Measurements from ENCODE around the gene UAP1L1. TPM values are rescaled to one million over a fixed set of nuclear protein-coding genes. Genes with fewer than 3 reads are reported as not detected.
"Not testable (repeated sequence)": the region's sequence is repeated elsewhere in the genome, so short reads cannot be mapped to it uniquely, and the experiment has no call there.

UAP1L1 gene
- total RNA-seq, 1 experiment from 2014 or later: 17.6 TPM

- no peak for DNase-seq (ENCODE audit: low read depth)
Measured at GRCh38 chr9:137114220-137114612, 36.9 kb downstream of the UAP1L1 start.

DNA sequence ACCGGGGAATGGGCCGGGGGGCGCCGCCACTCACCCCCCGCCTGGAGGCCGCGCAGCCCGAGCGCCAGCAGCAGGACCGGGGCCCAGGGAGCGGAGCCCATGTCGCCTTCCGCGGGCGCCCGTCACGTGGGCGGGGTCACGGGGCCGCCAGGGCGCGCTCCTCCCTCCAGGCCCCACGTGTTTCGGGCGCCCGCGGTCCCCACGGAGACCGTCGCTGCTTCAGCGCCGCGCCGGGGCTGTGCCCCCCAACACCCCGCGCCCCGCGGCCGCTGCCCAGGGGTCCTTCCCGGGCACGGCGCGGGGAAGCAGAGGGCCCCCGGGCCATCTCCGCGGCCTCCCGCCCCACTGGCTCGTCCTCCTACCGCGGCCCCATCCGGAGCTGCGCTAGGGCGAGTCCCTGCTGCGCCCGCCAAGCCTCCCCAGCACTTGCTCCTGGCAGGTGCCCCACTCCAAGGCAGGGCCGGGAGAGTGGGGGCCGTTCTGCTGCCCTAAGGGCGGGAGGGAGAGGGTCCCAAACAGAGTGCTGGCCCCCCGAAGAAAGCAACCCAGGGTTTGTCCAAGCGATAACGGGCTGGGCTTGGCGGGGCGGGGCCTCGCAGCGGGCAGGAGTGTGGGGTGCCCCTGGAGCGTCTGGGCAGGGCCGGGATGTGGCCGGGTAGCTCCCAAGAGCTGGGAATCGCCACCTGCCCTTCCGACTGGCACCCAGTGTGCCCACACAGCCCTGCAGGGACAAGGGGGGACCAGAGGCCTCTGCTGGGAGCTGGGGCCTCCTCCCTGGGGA, 37.5 kb downstream of the UAP1L1 start, which contains the start of gene DPP7:
DPP7 (minus strand) TSS at position 121 of the 781 bp plus-strand sequence; CDS start at position 101, 20 bp downstream.
- DNase-seq (ENCODE audit: low read depth): peak; percentile 36

DNA sequence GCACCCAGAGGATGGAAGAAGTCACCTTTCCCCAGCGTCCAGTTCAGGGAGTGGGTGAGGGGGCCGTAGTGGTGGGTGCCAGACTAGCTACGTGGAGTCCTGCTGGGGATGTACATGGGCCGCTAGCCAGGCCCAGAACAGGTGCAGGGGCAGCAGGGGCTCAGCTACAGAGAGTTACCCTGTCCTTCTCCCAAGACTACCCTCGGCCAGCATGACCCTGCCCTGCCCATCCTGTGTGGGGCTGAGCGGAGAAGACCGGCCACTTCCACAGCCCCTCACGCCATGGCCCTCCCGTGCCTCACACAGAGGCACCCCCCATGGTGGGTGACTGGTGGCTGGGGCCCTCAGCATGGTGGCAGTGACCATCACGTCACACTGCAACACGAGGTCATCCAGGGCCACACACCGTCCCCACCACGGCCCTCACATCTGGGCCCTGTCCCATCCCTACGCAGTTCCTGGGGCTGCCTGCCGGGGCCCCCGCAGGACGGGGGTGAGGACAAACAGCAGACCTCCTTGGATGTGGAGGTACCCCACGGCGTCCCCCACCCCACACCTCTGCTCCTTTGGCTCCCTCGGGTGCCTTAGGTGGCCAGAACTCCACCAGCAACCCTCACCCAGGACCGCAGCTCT, 38.2 kb downstream of the UAP1L1 start:
- DNase-seq (ENCODE audit: low read depth): no peak

GRCh38 chr9:137116027-137116507, 38.8 kb downstream of the UAP1L1 start:
- DNase-seq (ENCODE audit: low read depth): no peak

DNA sequence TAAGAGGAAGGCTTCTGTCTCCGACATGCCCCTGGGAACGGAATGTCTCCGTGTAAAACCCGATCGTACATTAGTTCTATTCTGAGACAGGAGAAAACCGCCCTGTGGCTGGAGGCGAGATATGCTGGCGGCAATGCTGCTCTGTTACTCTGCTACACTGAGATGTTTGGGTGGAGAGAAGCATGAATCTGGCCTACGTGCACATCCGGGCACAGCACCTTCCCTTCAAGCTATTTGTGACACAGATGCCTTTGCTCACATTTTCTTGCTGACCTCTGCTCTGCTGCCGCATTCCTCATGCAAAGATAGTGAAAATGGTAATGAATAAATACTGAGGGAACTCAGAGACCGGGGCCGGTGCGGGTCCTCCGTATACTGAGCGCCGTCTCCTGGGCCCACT, 39.4 kb downstream of the UAP1L1 start:
- DNase-seq (ENCODE audit: low read depth): no peak

DNA sequence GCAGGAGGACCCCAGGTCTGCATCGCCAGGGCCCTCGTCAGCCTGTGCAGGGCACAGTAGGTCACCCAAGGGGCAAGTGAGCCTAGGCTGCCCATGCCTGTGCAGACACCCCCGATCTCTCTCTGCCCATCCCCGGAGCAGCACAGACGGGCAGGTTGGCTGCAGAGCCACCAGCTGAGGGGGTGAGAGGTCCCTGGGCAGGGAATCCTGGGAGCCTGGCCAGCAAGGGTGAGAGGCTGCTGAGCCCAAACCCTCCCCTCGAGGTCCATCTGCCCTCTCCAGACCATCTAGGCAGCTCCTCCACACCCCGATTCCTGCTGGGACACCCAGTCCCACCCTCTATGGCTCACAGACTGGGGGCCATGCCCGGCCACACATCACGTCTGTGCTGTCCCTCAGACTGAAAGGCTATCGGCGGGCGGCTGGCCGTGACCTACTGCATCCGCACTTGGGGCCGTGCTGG, 40.0 kb downstream of the UAP1L1 start:
- DNase-seq (ENCODE audit: low read depth): no peak

DNA sequence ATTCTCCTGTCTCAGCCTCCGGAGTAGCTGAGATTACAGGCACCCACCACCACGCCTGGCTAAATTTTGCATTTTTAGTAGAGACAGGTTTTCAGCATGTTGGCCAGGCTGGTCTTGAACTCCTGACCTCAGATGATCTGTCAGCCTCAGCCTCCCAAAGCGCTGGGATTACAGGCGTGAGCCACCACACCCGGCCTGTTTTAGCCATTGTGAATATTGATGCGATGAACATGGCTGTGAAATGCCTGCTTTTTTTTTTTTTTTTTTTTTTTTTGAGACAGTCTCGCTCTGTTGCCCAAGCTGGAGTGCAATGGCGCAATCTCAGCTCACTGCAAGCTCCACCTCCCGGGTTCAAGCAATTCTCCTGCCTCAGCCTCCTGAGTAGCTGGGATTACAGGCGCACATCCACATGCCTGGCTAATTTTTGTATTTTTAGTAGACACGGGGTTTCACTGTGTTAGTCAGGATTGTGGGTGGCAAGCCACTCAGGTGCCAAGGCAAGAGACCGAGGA, 40.8 kb downstream of the UAP1L1 start:
- DNase-seq (ENCODE audit: low read depth): not testable (repeated sequence)

- DNase-seq (ENCODE audit: low read depth): not testable (repeated sequence)
Measured at GRCh38 chr9:137121927-137122795, 44.8 kb downstream of the UAP1L1 start.

DNA sequence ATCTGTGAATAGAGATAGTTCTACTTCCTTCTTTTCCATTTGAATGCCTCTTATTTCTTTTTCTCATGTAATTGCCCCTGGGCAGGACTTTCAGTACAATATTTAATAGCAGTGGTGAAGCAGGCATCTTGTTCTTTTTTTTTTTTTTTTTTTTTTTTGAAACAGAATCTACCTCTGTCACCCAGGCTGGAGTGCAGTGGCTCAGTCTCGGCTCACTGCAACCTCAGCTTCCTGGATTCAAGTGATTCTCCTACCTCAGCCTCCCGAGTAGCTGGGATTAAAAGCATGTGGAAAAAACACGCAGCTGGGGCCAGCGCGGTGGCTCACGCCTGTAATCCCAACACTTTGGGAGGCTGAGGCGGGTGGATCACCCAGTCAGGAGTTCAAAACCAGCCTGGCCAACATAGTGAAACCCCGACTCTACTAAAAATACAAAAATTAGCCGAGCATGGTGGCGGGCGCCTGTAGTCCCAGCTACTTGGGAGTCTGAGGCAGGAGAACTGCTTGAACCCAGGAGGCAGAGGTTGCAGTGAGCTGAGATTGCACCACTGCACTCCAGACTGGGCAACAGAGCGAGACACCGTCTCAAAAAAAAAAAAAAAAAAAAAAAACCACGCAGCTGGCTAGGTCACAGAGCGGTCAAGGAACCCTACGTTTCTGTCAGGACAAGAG, 45.6 kb downstream of the UAP1L1 start:
- DNase-seq (ENCODE audit: low read depth): not testable (repeated sequence)

GRCh38 chr9:137123468-137123837, 46.1 kb downstream of the UAP1L1 start:
- no peak for DNase-seq (ENCODE audit: low read depth)

GRCh38 chr9:137123952-137124462, 46.7 kb downstream of the UAP1L1 start:
- not testable (repeated sequence) for DNase-seq (ENCODE audit: low read depth)

DNA sequence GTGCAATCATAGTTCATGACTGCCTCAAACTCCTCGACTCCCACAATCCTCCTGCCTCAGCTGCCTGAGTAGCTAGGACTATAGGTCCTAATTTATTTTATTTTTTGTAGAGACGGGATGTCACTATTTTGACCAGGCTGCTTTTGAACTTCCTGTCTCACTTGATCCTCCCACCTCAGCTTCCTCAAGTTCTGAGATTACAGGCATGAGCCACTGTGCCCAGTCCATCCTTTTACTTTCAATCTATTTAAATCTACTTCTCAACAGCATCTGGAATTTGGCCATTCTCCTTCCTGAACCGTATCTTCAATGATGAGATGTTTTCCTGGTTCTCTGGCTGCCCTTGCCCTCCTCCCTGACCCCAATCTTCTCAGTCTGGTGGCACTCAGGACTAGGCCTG, 49.5 kb downstream of the UAP1L1 start:
- DNase-seq (ENCODE audit: low read depth): no peak

DNA sequence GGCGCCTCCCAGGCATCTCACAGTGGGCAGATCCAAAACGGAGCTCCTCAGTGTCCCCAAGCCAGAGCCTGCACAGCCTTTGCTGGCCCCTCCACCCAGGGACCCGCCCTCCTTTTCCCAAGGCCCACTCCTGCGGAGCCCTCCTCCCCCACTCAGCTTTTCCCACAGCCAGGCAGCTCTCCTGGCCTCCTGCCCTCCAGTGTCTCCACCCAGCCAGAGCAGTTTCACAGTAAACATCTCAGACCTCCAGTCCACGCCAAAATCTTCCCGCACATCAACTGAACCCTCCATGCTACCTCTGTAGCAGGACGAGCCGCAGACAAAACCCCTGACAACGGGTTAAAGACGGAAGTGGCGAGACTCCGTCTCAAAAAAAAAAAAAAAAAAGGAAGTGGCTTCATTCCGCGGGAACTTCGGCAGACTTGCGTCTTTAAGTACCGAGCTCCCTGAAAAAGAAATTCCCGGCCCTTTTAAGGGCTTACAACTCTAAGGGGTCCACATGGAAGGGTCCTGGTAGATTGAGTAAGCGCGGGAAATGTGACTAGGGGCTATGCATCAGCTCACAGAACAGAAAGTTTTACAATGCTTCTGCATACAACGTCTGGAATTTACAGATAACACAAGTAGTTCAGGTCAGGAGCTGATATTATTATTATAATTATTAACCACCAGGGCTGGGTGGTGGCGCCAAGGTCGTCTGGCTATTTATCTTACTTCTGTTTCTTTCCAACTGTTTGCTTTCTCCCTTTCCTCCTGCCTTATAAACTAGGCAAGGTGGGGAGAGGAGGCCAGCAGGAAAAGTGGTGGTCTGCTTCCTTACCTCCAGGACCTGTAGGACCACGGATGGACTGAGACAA, 50.2 kb downstream of the UAP1L1 start:
- DNase-seq (ENCODE audit: low read depth): no peak

GRCh38 chr9:137128158-137128861, 51.0 kb downstream of the UAP1L1 start:
- peak; percentile 29 for DNase-seq (ENCODE audit: low read depth)

DNA sequence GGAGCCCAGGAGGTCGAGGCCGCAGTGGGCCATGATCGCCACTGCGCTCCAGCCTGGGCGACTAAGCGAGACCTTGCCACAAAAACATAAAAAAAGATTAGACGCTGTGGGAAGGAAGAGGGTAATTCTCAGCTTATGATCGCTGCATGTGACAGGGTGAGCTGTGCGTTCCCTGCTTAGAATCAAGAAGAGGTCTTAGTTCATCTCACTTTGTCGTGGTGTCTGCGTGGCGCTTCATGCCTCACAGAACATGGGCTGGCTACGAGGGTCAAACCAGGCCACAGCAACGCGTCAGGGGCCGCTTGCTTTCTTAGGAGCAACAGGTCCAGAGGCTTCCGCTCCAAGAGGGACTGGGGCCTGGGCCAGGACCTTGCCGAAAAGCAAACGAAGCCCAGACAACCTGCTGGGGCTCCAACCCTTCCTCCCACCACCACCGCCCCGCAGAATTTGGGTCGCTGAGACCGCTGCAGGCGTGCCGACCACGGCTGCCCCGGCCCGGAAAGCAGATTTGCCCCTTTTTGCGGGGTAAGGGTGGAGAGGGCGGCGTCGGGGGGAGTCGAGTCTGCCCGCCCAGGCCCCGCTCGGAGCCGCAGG, 51.6 kb downstream of the UAP1L1 start:
- no peak for DNase-seq (ENCODE audit: low read depth)

- DNase-seq (ENCODE audit: low read depth): peak; percentile 88
Measured at GRCh38 chr9:137129456-137130175, 52.3 kb downstream of the UAP1L1 start.

DNA sequence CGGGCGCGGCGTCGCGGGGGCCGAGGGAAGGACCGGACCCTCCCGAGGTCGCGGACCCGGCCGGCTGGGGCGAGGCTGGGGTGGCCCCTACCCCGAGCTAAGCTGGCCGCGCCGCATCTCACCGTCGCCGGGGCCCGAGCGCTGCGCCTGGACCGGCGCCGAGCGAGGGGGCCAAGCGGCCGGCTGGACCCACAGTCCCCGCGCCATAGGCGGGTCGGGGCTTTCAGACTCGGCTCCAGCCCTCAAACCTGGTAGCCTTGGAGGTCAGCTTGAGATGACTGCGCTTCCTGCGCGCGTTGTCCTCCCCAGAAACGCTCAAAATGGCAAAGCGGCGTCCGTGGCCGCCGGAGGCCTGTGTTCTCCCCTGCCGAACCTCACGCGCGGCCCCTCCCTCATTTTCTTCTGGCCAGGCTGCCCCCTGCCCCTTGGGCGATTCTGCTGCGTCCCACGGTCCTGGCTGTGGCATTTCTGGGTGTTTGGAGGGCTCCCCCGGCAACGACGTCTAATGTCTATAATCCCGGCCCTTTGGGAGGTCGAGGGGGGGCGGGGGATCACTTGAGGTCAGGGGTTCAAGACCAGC, 52.9 kb downstream of the UAP1L1 start:
- no peak for DNase-seq (ENCODE audit: low read depth)

Data from LHCN-M2 (cell line).